AG09319 (cell line): ENCODE data around the gene SRSF3.

ENCODE experiments used
- DNase-seq: peaks from one replicate; pipeline ENCODE4 v3.0.0-alpha.2; 2010; ENCODE audit warnings: low read depth; ENCODE audit errors: extremely low read depth
- TF ChIP-seq, protein P1 (sequence below): IDR thresholded peaks from 2 replicates; pipeline ENCODE4 v1.5.1; 2011; ENCODE audit warnings: low read depth, mild to moderate bottlenecking, inconsistent platforms, low read length, moderate library complexity

The SRSF3 gene

DNA sequence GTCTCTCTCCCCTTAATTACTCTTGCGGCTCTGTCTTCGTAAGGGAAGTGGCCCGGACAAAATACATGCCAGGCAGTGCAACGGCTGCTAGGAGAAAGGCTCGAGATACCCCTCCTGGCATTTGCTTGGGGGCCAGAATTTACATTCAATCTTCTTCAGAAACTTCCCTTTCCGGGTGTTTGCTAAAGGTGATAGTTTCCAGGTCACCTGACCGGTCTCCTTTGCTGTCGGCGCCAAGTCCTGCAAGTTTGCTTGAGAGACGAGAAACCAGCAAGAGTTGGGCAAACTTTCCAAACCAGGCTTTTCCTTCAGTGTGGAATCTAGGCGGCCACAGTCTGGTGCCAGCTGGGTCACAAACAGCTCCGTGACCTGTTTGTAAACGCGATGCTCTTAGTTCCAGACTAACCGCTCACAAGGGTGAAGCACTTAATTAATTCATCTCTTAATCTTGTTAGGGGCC, 563 bp upstream of the SRSF3 start:
- no peak for DNase-seq
- TF ChIP-seq, protein P1, sequence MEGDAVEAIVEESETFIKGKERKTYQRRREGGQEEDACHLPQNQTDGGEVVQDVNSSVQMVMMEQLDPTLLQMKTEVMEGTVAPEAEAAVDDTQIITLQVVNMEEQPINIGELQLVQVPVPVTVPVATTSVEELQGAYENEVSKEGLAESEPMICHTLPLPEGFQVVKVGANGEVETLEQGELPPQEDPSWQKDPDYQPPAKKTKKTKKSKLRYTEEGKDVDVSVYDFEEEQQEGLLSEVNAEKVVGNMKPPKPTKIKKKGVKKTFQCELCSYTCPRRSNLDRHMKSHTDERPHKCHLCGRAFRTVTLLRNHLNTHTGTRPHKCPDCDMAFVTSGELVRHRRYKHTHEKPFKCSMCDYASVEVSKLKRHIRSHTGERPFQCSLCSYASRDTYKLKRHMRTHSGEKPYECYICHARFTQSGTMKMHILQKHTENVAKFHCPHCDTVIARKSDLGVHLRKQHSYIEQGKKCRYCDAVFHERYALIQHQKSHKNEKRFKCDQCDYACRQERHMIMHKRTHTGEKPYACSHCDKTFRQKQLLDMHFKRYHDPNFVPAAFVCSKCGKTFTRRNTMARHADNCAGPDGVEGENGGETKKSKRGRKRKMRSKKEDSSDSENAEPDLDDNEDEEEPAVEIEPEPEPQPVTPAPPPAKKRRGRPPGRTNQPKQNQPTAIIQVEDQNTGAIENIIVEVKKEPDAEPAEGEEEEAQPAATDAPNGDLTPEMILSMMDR: no peak

DNA sequence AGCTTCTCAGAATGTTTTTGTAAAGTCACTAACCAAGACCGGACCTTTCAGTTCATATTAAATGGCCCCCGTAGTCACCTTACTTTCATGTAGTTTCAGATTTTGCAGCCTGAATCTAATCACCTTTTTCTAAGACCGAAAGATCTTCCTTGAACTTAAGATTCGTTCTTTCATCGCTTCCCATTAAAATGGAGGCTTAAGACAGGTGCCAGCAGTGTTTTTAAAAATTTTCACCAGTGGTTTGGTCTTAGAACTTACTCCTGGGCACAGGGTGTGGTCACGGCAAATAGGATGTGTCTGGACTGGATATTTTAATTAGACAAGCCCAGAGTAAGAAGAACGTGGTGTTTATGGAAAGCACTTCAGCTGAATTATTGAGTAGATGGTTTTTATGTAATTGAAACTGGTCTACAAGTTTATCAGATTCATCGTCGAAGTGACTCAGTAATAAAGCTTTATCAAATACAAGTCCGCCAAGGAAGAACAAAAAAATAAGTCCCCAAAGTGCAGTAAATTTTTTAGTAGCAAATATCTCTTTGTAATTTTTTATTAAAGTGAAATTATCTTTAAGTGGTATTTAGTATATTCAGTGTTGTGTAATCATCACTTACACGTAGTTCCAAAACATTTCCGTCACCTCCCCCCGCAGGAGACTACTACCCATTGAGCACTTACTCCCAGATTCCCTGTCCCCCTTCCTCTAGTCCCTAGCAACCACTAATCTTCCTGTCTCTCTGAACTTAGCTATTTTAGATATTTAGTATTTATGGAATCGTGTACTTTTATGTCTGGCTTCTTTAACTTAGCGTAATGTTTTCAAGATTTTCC, 868 bp downstream of the SRSF3 start:
- TF ChIP-seq, protein P1: no peak
- DNase-seq: no peak

GRCh38 chr6:36596356-36596755, 2.2 kb downstream of the SRSF3 start:
- no peak for DNase-seq

DNA sequence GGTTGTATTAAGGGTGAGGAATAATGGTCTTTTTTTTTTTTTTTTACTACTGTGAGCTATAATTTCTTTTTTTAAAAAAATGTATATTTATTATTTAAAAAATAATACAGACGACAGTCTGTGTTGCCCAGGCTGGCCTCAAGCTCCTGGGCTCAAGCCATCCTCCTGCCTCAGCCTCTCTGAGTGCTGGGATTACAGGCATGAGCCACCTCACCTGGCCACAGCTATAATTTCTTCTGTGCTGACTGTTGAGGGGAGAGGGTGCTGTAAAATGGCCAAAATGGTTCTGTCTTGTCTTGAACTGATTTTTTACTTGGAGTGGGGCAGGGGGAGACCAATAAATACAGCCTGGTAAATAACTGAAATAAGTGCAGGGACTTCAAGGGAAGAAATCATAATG, 3.6 kb downstream of the SRSF3 start:
- no peak for DNase-seq
- TF ChIP-seq, protein P1: no peak

More at GRCh38 chr6:36596356-36596755, 2.2 kb downstream of the SRSF3 start:
- TF ChIP-seq, protein P1: no peak

DNA sequence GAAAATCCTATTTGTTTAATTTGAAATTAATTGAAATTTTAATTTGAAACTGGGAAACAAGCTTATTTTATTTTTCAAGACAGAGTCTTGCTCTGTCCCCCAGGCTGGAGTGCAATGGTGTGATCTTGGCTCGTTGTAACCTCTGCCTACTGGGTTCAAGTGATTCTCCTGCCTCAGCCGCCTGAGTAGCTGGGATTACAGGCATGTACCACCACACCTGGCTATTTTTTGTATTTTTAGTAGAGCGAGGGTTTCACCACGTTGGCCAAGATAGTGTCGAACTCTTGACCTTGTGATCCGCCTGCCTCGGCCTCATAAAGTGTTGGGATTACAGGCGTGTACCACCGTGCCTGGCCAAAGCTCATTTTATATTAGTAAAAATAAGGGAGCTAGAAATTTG, 4.2 kb downstream of the SRSF3 start:
- no peak for DNase-seq
- TF ChIP-seq, protein P1: no peak

GRCh38 chr6:36598739-36599318, 4.7 kb downstream of the SRSF3 start:
- TF ChIP-seq, protein P1: no peak
- no peak for DNase-seq

DNA sequence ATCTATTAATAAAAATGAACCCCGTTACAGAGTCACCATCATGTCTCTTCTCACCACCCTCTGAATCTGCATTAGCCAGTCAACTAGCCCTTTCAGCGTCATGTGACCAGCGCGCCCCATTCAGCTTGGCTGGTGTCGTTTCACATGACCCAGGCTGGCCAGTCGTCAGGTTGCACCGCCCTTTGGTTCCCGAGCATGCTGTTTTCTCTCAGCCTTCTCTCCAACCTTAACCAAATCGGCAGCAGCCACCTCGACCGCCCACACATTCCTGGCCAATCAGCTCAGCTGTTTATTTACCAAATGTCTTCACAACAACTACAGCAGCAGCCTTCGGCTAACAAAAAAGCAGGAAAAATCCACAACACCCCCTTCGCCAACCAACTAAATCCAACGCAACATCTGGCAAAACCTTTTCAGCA, 5.6 kb downstream of the SRSF3 start:
- TF ChIP-seq, protein P1: no peak
- DNase-seq: no peak
